Stimulated activated CD8-positive, alpha-beta memory T cell treated with anti-CD3 and anti-CD28 coated beads, Interleukin-12 subunit alpha, Interleukin-12 subunit beta, amount 100 ng/mL, for 24 hours (primary cell): Measurements from ENCODE around the gene MTERF1.
"Not testable (repeated sequence)": the region's sequence is repeated elsewhere in the genome, so short reads cannot be mapped to it uniquely, and the experiment has no call there.

ENCODE experiments used
- DNase-seq: peaks from one replicate; pipeline ENCODE4 v3.0.0-alpha.2; 2020; ENCODE audit errors: extremely low read depth

The MTERF1 gene, protein sequence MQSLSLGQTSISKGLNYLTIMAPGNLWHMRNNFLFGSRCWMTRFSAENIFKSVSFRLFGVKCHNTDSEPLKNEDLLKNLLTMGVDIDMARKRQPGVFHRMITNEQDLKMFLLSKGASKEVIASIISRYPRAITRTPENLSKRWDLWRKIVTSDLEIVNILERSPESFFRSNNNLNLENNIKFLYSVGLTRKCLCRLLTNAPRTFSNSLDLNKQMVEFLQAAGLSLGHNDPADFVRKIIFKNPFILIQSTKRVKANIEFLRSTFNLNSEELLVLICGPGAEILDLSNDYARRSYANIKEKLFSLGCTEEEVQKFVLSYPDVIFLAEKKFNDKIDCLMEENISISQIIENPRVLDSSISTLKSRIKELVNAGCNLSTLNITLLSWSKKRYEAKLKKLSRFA

GRCh38 chr7:91880413-91881241 is at the start of gene MTERF1:
TSS of gene MTERF1 (minus strand) at chr7:91880702. CDS start at chr7:91880083, 619 bp downstream.
- DNase-seq, result peak; percentile 86

GRCh38 chr7:91929463-91929862 is 49.0 kb upstream of the MTERF1 start:
- no peak for DNase-seq

GRCh38 chr7:91927912-91928311 is 47.4 kb upstream of the MTERF1 start:
- no peak for DNase-seq

GRCh38 chr7:91922857-91923256 is 42.4 kb upstream of the MTERF1 start:
- no peak for DNase-seq

DNA sequence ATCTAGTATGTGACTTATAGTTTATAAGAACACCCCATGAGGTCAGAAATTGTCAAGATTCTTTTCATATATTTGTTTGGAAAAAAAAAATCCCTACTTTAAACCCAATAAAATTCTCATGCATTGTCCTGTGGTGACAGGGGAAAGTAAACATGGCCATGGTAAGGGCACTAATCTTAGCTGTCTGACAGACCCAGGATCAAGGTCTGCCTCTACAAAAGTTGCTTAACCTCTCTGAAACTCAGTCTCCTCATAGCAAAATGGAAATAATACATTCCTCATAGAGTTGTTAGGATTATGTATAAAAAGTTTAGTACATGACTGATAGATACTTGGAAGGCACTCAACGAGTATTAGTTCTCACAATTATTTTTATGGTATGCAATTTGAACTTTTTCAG is 37.9 kb upstream of the MTERF1 start:
- no peak for DNase-seq

DNA sequence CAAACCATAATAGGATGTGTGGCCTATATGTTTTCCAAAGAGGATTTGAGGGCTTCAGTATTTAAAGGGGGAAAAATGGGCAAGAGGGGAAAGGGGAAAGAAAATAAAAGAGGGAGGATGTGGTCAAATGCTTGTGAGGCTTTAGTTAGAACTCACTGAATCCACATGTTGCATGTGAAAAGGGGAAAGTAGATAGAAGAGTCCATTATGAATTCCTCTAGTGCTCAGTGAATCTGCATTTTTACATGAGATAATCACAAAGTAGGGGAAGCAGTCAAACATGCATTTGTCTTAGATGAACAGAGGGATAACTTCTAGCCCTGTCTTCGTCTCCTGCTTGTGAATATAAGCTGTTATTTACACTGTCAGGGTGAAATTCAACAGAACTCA is 35.5 kb upstream of the MTERF1 start:
- no peak for DNase-seq

DNA sequence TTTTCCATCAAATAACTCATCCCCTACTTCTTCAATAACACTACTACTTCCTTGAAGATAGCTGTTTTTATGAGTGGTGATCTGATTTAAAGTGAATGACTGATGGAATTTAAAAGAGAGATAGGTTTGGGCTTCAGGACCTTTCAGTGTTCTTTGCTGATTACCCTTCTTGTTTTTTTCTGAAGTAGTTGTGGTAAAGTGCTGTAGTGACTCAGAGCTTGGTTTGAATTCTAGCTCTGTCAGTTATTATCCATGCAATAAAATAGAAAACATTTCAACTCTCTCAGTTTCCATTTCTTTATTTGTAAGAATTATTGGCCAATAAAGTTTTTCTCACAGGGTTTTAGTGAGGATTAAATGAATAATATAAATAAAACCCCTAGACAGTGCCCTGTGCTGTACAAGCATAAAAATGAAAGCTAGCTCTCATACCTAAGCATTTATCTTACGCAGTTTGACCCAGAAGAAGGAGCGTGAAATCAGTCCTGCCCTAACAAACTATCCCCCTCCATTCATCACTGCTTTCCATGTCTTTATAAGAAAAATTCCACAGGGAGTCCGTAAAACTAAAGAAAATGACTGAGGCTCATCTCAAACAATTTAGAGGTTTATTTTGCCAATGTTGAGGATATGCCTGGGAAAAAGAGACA is 35.0 kb upstream of the MTERF1 start:
- no peak for DNase-seq

GRCh38 chr7:91913612-91914011 is 33.1 kb upstream of the MTERF1 start:
- DNase-seq, result no peak

GRCh38 chr7:91912494-91912893 is 32.0 kb upstream of the MTERF1 start:
- no peak for DNase-seq

- no peak for DNase-seq
These were observed 30.6 kb upstream of the MTERF1 start for GRCh38 chr7:91911121-91911520.

DNA sequence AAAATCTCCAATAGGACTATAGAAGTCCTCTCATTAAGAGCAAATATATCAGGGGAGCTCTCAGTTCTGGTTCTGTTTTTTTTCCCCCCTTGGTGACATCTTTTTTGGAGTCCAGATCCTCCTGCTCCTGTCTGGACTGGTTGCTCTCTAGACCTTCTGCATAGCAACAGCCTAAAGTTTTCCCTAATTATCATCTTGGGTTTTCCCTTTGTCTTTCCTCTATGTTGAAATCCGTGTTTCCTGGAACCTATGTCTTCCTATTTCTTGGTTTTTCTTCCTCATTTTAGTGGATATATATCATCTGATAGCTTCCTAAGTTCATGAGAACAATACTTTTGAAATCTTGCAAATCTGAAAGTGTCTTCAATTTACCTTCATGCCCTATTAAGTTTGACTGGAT is 29.7 kb upstream of the MTERF1 start:
- no peak for DNase-seq

- DNase-seq, result no peak
These were observed 19.1 kb upstream of the MTERF1 start for GRCh38 chr7:91899563-91899962.

DNA sequence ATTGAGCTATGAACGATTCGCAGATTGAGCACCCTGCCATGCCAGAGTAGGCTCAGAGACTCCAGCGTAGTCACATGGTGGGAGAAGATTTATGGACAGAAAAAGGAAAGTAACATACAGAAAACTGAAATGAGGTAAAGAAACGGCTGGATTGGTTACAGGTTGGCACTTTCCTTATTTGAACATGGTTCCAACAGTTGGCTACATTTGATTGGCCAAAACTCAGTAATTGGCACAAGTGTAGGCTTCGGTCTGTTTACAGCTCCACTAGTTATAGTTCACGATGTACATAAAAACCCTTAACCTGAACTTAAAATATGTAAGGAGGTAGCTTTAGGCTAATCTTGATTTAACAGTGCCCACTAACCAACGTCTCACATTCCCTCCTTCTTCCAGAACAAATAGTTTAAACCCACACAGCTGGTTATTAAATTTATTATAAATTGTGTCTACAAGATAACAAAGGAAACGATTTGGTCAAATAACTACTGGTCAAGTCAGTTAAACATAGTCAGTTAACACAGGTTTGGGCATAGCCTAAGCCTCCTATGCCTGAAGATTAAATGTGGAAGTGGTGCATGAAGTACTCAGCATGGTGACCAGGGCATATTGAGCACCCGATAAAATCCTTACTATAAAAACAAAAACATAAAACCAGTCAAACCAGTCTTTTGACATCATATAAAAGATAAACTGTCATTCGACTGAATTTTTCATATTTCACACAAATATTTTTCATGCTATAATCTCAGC is 17.9 kb upstream of the MTERF1 start:
- no peak for DNase-seq

GRCh38 chr7:91894781-91895480 is 14.4 kb upstream of the MTERF1 start:
- DNase-seq, result no peak

DNA sequence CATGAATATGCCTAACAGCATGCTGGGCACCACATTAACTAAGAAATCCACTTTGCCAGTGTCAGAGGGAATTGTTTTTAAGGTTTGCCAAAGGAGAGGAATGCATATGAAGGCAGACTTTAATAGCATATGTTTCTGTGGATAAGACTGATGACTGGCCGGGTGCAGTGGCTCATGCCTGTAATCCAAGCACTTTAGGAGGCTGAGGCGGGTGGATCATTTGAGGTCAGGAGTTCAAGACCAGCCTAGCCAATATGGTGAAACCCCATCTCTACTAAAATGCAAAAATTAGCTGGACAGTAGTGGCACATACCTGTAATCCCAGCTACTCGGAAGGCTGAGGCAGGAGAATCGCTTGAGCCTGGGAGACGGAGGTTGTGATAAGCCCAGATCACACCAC is 13.2 kb upstream of the MTERF1 start:
- DNase-seq, result not testable (repeated sequence)

- DNase-seq, result no peak
These were observed 12.4 kb upstream of the MTERF1 start for GRCh38 chr7:91892821-91893340.

DNA sequence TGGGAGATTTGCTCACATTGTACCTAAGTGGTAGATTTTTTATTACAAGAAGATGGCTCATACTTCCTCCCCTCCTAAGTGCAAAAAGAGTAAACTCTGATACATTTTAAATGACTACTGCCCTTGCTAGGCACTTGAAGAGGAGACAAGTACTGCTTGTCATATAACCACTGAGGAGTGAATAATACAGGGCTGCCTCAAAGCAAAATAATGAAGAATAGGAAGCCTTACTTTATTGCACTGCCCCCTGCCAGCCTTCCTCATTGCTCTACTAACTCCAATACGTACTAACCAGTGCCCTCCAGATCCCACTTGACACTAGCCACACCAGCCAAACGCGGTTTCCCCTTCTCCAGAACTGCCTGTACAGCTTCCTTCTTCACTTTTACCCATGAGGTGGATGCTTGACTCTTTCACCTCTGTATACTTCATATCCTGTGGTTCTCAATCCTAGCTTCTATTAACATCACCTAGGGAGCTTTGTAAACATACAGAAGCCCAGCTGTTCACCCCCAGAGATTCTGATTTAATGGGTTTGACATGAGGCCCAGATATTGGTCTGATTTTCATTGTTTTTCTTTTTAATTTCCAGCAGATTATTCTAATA is 11.7 kb upstream of the MTERF1 start:
- DNase-seq, result no peak

- DNase-seq, result not testable (repeated sequence)
These were observed 8.0 kb upstream of the MTERF1 start for GRCh38 chr7:91888271-91889175.
